ENCODE data around the gene MAN2B1.
"Not testable (repeated sequence)": the region's sequence is repeated elsewhere in the genome, so short reads cannot be mapped to it uniquely, and the experiment has no call there.

Gene MAN2B1

DNA sequence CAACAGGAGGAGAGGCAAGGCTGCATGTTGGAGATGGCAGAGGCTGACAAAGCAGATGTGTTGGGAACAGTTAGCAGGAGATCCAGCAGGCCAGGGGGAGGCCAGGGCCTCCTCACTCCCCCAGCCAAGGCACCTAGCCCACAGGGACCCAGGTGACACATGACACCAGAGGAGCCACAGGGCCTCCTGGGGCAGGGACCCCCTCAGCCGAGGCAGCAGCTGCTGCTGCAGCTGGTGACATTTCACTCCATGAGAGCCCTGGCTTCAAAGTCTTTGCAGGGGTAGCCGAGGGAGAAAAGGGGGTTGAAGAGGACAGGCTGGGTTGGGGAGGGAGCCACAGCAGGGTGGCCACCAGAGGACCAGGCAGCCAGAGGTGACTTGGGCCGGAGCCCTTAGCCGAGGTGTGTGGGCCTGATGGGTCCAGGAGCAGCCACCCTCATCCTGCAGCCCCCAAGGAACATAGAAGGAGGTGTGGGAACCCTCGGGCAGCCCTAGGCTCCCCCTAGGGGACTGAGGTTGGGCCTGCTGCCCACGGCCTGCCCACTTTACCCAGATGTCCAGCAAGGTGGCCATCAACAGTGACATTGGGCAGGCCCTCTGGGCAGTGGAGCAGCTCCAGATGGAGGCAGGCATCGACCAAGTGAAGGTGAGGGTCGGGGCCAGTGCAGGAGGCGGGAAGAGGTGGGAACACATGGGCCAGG is 21.1 kb upstream of the MAN2B1 start, which contains the start of gene GNG14:
TSS of gene GNG14 (plus strand) at position 503 of the 701 bp plus-strand sequence. CDS start at position 554, 51 bp downstream.
- FAIRE-seq: no peak

DNA sequence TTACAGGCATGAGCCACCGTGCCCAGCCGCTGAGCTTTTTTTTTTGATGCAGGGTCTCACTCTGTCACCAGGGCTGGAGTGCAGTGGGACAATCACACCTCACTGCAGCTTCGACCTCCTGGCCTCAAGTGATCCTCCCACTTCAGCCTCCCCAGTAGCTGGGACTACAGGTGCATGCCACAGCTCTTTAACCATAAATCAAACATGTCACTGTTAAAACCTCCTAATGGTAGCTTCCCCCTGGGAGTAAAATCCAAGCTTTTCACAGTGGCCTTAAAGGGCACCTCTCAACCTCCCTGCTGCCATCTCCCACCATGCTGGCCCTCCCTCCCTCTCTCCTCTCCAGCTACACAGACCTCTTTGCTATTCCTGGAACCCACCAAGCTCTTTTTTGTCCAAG is 19.3 kb upstream of the MAN2B1 start:
- FAIRE-seq: no peak

DNA sequence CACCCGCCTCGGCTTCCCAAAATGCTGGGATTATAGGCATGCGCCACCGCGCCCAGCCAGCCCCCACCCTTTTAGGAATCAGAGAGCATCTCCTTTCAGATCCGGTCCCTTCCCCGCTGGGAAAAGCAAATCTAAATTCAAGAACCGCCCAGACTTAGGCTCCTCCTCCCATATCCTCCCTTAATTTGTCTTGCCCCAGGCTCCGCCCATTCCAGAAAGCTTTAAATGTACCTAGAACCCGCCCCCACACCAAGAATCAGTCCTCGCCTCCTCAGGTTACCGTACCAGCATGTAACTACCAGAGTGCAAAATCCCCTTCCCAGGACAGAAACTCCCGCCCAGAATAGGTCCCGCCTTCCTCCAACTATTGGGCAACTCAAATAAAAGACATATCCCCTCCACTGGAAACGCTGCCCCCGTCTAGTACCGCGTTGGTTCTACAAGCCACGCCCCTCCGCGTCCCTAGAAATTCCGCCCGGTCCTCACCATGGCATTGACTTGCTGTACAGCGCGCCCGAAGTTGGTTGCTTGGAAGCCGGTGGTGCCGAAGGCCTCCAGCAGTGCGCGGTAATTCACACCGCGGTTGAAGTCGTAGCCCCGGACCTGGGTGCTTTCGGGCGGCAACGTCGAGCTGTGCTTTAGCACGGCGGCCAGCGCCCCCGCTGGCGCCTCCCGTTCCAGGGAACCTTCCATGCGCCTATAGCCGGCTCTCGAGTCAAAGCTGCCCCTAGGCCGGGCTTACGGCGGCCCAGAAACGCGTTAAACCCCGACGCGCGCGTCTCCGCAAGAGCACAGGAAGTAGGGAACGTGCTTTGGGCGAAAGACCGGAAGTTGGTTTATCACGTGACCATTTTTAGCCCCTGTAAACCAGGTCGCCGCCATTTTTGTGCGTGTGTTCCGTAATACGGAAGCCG is 14.8 kb upstream of the MAN2B1 start, which contains the start of gene DHPS:
TSS of gene DHPS (minus strand) at position 807 of the 914 bp plus-strand sequence. CDS start at position 693, 114 bp downstream.
- FAIRE-seq: no peak

DNA sequence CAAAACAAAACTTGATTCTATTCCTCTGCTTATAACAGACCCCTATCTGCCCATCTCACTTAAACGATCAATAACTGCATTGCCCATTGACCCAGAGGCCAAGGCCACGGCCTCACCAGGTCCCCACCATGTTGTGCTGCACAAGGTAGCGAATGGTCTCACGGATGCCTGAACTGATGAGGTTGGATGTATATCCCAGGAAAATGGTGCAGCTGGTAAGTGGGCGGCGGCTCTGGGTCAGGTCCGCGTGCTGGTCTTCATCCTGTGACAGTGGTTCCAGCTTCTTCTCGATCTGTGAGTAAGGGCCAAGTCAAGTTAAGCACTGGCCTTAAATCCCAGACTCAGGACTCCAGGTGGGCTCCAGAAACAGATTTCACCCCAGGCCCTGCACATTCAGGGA is 13.5 kb upstream of the MAN2B1 start:
- no peak for FAIRE-seq

DNA sequence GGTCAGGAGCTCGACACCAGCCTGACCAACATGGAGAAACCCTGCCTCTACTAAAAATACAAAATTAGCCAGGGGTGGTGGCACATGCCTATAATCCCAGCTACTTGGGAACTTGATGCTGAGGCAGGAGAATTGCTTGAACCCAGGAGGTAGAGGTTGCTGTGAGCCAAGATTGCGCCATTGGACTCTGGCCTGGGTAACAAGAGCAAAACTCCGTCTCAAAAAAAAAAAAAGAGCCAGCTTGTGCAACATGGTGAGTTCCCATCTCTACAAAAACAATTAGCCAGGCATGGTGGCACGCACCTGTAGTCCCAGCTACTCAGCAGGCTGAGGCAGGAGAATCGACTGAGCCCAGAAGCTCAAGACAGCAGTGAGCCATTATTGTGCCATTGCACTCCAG is 11.5 kb upstream of the MAN2B1 start:
- not testable (repeated sequence) for FAIRE-seq

DNA sequence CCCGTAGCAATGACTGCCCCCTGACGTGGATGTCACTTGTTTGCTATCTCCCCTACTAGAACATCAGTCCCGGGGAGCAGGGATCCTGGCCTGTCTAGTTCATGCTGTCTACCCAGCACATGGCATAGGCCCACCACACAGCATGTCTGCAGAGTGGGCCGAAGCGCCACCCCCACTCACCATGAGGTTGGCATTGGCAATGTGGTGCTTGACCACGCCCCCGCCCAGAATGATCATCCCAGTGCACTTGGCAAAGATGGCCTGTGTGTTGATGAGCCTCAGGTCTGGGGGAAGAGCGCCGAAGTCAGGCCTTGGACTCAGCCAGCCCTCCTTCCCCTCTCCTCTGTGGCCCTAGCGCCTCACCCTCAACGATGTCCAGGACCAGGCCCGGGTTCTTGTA is 10.4 kb upstream of the MAN2B1 start:
- FAIRE-seq: no peak

DNA sequence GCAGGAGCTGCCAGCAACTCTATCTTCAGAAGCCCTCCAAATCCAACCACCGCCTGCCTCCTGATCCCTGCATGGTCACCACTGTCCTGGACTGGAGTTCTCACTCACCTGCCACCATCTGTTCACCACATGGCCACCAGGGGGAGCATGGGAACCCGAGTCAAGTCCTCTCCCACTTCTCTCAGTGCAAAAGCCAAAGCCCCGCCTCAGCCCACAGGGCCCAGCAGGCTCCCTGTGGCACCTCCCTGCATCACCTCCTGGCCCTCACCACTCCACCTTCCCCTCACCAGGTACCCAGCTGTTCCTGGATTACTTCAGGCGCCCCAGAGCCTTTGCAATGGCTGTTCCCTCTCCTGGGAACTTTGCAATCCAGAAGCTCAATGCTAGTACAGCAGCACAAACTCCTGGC is 9.8 kb upstream of the MAN2B1 start:
- no peak for FAIRE-seq

DNA sequence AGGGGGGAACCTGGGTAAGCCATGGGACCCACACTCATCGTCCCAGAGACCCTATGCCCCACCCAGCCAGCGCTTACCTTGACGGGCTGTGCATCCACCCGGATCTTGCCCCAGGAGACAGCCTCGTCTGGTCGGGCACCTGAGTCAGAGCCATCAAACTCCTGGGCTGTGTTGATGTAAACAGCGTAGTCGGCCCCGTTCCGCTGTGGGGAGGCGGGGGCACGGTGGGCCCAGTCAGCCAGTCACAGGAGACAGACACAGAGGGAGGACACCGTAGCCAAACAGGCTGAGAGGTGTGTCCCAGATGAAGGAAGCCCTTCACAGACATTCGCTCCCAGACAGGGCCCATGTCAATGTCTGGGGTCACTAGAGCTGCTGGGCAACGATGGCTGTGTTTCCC is 9.4 kb upstream of the MAN2B1 start:
- FAIRE-seq: no peak

DNA sequence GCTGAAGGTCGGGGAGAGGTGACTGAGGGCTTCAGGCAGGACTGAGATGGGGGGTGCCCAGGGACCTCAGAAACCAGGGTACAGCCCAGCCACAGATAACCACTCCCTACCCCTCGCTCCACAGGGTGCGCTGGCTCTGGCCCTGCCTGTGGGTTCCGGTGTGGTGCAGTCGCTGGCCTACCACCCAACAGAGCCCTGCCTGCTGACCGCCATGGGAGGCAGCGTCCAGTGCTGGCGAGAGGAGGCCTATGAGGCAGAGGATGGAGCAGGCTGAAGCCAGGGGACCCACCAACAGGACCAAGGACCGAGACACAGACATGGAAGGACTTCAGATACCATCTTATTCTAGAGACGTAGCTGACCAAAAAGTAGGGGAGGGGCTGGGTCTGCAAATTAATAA is 8.9 kb upstream of the MAN2B1 start:
- FAIRE-seq: no peak

DNA sequence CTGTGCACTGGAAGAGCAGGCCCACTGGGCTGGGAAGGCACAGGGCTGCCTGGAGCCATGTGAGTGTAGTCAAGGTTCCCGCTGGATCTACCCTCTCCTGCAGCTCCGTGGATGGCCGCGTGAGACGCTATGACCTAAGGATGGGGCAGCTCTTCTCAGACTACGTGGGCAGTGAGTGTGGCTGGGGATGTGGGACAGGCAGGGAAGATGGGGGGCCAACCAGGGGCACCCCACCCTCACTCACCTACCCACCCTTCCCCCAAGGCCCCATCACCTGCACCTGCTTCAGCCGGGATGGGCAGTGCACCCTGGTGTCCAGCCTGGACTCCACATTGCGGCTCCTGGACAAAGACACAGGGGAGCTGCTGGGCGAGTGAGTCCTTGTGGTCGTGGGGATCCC is 6.2 kb upstream of the MAN2B1 start:
- no peak for FAIRE-seq

DNA sequence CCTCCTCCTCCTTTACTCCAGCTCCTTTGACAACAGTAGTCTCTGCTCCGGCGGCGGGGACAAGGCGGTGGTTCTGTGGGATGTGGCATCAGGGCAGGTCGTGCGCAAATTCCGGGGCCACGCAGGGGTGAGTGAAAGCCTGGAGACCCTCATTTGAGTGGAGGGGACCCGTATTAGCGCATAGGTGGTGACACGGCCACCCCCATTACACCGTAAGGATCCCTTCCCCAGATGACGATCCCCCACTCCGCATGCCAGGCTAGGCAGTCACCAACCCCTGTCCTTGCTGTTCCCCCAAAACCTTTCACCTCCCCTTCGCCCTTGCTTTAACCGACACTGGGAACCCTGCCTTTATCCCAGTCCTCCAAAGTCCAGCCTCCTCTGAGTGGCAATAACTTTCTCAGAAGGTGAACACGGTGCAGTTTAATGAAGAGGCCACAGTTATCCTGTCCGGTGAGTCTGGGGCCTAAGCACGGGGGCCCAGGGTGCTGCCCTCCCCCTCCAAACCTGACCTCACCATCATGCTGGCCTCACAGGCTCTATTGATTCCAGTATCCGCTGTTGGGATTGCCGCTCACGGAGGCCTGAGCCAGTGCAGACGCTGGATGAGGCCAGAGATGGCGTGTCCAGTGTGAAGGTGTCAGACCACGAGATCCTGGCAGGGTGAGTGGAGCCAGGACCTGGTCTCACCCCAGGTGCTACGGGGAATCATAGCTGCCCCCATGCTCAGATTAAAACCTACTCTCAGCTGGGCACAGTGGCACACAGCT is 3.8 kb upstream of the MAN2B1 start:
- FAIRE-seq: no peak

DNA sequence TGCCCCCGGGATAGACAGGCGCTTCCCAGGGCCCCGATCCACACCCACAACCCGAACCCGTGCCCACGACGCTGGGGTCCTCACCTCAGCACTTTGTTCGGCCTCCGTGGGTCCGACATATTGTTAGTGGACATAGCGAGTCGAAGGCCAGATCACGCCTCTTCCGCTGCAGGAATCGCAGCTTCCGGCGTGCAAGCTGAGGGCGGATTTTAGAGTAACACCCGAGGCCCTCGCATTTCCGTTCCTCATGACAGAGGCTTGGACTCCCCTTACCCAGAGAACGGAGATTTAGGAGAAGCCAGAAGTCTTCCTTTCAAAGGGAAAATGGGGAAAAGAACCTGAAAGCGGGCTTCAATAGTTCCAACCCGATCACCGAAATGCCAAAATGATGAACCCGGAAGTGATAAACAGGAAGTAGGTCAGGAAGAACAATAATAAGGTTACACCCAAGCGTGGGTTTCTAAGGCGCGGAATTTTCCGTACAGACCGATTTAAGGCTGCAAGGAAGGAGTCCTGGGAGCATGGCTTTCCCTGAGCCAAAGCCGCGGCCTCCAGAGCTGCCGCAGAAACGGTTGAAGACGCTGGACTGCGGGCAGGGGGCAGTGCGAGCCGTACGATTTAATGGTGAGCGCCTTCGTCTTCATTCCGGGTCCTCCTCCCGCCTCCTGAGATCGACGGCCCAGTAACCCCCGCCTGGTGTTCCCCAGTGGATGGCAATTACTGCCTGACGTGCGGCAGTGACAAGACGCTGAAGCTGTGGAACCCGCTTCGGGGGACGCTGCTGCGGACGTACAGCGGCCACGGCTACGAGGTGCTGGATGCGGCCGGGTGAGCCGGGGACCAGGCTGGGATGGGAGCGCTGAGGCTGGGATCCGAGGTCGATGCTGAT is 3.0 kb upstream of the MAN2B1 start:
- FAIRE-seq: no peak

DNA sequence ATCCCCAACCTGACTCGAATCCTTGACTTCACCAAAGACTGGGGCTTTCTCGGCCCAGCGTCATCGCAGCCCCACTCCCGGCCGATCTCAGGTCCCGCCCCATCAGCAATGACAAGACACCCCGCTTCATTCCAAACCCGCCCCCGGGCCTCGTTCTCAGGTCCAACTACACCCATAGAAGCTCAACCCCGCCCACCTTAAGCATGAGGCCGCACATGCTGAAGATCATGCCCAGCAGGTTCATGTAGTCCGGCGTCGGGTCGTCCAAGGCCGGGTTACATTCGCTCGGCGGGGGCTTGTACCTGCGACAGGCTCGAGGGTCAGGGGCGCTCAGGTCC is 2.4 kb upstream of the MAN2B1 start:
- FAIRE-seq: no peak

DNA sequence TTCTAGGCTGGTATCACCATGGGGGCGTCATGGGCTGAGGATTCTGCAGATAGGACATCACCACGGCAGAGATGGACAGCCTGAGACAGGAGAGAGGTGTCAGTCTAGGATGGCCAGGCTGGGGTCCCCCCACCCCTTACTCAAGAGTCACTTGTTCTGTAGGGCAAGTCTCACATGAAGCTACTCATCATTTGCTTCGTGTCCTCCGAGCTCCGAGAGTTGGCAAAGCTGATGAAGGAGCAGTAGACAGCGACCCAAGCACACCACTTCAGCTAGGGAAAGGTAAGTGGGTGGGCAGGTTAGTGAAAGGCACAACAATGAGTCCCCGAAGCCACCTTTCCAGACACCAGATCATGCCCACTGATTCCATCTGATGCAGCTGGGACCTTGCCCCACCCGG is 1.8 kb upstream of the MAN2B1 start:
- no peak for FAIRE-seq

DNA sequence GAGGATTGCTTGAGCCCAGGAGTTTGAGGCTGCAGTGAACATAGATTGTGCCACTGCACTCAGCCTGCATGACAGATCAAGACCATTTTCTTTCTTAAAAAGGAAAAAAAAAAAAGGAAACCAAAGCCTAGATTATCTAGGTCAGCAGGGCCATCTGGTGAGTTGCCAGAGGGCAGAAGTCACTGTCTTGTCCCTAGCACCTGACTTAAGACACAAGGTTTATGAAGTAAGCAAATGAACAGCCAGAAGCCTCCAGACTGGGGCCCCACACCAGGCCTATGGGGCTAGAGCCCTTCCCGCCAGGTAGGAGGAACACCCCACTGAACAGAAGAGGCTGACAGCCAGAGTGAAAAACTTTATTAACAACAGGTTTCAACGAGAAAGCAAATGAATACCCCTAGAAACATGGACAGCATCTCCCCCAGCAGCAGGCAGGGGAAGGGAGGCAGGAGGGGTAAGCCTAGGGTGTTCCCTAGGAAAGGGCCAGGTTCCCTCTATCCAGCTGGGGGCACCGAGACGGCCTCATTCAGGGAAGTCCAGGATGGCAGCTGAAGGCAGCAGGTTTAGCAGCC is 1.3 kb upstream of the MAN2B1 start:
- FAIRE-seq: no peak

DNA sequence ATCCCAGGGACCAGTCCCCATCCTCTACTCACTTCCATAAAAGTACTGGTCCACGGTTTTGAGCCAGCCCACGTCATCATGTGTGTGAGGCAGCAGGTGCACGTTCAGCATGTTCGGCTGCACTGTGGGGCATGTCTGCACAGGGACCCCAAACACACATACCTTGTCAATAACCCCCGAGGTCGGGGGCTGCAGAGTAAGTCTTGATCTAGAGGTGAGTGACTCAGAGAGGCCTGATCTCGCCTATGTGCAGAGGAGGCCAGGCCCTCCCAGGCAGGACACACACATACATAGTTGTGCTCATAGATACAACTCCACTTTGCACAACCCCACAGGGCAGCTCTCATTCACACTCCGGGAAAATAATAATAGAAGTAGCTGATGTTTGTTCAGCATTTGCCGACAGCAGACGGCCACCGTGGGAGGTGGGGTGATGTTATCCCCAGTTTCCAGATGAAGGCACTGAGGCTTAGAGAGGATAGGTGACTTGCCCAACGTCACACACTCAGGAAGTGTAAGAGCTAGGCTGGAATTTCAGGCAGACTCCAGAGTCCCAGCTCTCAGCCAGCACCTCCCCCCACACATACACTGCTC is 774 bp downstream of the MAN2B1 start:
- no peak for FAIRE-seq

DNA sequence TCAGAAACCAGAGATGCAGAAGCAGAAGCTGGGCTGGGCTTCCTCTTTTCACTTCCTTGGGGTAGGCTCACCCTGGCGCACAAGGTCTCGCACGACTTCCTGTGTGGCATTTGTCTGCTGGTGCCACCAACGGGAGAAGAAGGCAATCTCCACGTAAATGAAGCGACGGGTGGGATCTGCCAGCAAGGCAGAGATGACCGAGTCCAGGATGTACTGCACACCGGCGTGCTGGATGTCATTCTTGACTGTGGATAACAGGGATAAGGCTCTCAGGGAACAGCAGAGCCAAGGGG is 1.3 kb downstream of the MAN2B1 start:
- no peak for FAIRE-seq

DNA sequence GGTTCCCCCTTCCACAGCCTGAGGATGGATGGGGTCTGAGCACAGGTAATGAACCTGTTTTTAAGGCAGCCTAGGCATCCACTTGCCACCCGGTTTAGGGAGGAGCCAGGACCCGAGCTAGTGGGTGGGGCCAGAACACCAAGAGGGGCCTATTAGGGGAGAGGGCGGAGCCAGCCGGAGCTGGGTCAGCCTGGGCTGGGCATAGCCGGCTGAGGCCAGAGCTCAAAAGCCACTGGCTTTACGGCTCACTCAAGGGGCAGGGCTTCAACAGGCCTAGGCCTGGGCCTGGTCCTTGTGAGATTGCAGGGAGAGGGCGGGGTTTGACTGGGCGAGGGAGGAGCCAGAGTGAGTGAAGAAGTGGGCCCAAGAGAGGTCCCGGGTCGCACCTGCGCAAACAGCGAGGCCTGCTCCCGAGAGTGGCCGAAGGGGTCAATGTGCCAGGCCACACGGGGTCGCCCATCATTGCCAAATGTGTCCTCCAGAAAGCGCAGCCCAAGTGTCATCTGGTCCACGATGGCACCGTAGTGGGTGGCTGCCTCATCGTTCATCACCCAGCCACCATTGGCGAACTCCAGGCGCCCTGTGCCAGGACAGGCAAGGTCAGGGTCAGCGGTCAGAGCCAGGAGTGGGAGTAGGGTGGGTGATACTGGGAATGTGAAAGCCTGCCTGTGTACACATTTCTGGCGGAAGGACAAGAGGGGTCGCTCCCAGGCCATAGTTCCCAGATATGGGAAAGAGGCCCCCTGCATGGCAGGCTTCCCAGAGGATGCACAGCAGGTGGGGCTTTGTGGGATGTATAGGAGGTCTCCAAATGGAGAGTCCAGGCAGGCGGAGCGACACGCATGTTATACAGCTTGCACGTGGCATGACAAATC is 1.9 kb downstream of the MAN2B1 start:
- FAIRE-seq: no peak

DNA sequence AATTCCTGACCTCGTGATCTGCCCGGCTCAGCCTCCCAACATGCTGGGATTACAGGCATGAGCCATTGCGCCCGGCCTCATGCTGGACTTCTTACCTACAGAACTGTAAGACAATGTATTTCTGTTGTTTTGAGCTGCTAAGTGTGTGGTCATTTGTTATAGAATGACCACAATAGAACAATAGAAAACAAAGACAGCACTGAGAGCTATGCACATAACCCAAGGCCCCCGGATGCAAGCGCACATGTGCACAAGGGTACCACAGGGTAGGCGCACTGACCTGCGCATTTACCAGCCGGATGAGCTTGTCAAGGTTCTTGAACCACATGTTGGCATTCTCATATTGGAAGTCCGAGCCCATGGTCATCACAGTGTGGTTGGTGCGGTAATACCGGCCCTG is 5.6 kb downstream of the MAN2B1 start:
- no peak for FAIRE-seq

DNA sequence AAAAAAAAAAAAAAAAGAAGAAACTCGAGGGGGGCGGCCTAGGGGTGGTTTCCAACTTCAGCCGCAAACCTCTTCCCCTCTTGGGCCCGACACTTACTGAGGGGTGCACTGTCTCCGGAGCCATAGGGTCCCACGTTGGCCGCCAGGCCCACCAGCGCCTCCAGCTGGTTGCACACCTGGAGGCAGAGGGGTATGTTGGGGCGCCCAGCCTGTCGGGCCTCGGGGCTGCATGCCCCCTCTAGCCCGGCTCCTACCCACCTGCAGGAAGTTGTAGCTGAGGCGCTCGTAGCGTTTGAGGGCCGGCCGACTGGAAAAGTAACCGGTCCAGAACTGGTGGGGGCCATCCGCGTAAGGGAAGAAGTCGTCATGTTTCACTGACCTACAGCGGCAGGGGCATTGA is 8.6 kb downstream of the MAN2B1 start:
- no peak for FAIRE-seq

Data from colon (tissue), 2 donors.